ENCODE measurements around the gene LCE1E.

Gene LCE1E

DNA sequence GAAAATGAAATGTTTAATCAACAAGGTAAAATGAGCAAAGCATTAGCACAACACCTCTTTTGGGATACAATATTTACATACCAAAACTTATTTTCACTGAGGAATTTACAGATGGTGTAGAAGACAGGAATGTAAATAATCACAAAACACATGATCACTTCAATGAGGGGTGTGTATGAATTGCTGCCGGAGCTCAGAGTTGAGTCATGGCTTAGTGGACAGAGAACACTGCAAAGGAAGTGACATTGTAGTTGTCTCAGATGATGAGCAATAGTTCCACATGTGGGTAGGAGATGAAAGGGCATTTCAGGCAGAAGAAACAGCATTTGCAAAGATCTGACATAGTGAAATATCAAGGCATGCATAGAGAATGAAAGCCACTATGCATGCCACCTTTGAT, 33.8 kb upstream of the LCE1E start:
- no peak overlapping the region for H3K27ac ChIP-seq
- H3K9ac ChIP-seq (ENCODE audit: insufficient read length) = no peak overlapping the region
- DNase-seq (ENCODE audit: low read depth, low spot score) = no peak
- H3K4me3 ChIP-seq = no peak overlapping the region
- TF ChIP-seq FOXP2 (optimal IDR thresholded peaks at IDR 0.05; ENCODE audit: control extremely low read depth, extremely low read length, insufficient read depth) (no peak), POLR2AphosphoS5 (IDR thresholded peaks at IDR 0.05; ENCODE audit: borderline replicate concordance, low read depth, low read length) (no peak), EZH2 (IDR thresholded peaks at IDR 0.05) (no peak)
- no peaks in the 10 kb centered on the region for H3K36me3 ChIP-seq (ENCODE audit: insufficient read depth, low read length)
- no peaks in the 10 kb centered on the region for H3K9me3 ChIP-seq (ENCODE audit: low read depth, low read length)

DNA sequence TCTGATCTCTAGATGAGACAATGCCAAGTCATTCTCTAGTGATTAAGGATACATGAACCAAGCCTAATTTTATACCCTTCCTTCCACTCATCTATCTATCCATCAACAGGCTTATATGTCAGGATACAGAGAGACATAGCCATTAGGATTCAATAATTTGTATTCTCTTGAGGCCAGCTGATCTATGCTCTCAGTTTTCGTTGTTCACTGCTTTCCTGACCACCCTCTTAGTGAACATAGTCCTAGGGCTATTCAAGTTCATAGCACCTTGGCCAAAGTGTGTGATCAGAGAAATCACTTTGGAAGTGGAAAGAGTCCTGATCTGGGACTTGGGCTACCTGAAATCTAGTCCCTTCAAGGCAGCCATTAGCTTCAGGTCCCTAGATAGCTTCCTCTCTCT, 32.5 kb upstream of the LCE1E start:
- DNase-seq (ENCODE audit: low read depth, low spot score) = no peak
- H3K9ac ChIP-seq (ENCODE audit: insufficient read length) = no peak overlapping the region
- H3K27ac ChIP-seq = no peak overlapping the region
- no peak overlapping the region for H3K4me3 ChIP-seq
- no peaks in the 10 kb centered on the region for H3K36me3 ChIP-seq (ENCODE audit: insufficient read depth, low read length)
- TF ChIP-seq FOXP2 (optimal IDR thresholded peaks at IDR 0.05; ENCODE audit: control extremely low read depth, extremely low read length, insufficient read depth) (no peak), EZH2 (IDR thresholded peaks at IDR 0.05) (no peak), POLR2AphosphoS5 (IDR thresholded peaks at IDR 0.05; ENCODE audit: borderline replicate concordance, low read depth, low read length) (no peak)
- no peaks in the 10 kb centered on the region for H3K9me3 ChIP-seq (ENCODE audit: low read depth, low read length)

DNA sequence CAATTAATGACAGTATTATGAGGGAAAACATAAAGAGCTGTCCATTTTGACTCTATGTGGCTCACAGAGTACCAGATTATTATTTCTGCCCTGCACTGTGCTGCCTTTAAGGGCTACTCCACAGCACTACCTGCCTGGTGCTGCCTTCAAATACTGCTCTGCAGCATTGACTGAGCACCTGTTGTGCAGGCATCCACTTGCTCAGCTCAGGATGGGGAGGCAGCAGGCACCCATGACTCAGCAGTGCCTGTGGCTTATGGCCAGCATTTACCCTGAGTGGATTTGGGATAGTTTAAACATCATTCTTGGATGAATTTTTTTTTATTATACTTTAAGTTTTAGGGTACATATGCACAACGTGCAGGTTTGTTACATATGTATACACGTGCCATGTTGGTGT, 29.2 kb upstream of the LCE1E start:
- H3K9me3 ChIP-seq (ENCODE audit: low read depth, low read length) = no peaks in the 10 kb centered on the region
- no peak overlapping the region for H3K4me3 ChIP-seq
- no peak for TF ChIP-seq FOXP2 (optimal IDR thresholded peaks at IDR 0.05; ENCODE audit: control extremely low read depth, extremely low read length, insufficient read depth)
- TF ChIP-seq POLR2AphosphoS5 (IDR thresholded peaks at IDR 0.05; ENCODE audit: borderline replicate concordance, low read depth, low read length) = no peak
- TF ChIP-seq EZH2 (IDR thresholded peaks at IDR 0.05) = no peak
- no peak overlapping the region for H3K27ac ChIP-seq
- H3K36me3 ChIP-seq (ENCODE audit: insufficient read depth, low read length) = no peaks in the 10 kb centered on the region
- H3K9ac ChIP-seq (ENCODE audit: insufficient read length) = no peak overlapping the region
- no peak for DNase-seq (ENCODE audit: low read depth, low spot score)

DNA sequence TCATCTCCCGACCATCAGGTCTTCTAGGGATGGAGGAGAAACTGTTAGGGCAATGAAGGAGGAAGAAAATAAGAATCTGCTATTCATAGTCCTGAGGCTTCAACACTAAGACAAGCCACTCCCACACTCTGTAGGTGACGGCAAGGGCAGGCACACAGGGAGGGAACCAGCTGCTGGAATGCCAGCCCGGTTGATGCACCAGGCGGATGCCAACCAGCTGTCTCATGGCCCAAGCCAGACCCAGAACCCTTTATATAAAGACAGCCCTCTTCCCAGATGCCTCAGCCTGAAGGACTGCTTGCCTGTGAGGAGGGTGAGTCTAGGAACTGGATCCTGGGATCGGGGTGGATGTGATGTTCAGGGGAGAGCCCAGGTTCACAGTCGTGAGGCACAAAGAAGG, 28.3 kb upstream of the LCE1E start, which contains the start of gene KPRP:
TSS of gene KPRP (plus strand) at position 279 of the 400 bp plus-strand sequence. CDS start 1,564 bp downstream, outside the sequence.
- Histone ChIP-seq H3K9ac (ENCODE audit: insufficient read length) (no peak within 1 kb of the TSS), H3K36me3 (ENCODE audit: insufficient read depth, low read length) (no peaks in the 10 kb centered on the region), H3K27ac (no peak within 1 kb of the TSS), H3K4me3 (no peak within 1 kb of the TSS), H3K9me3 (ENCODE audit: low read depth, low read length) (no peaks in the 10 kb centered on the region)
- TF ChIP-seq EZH2 (IDR thresholded peaks at IDR 0.05) = no peak
- no peak for TF ChIP-seq POLR2AphosphoS5 (IDR thresholded peaks at IDR 0.05; ENCODE audit: borderline replicate concordance, low read depth, low read length)
- TF ChIP-seq FOXP2 (optimal IDR thresholded peaks at IDR 0.05; ENCODE audit: control extremely low read depth, extremely low read length, insufficient read depth) = no peak
- DNase-seq (ENCODE audit: low read depth, low spot score) = no peak

DNA sequence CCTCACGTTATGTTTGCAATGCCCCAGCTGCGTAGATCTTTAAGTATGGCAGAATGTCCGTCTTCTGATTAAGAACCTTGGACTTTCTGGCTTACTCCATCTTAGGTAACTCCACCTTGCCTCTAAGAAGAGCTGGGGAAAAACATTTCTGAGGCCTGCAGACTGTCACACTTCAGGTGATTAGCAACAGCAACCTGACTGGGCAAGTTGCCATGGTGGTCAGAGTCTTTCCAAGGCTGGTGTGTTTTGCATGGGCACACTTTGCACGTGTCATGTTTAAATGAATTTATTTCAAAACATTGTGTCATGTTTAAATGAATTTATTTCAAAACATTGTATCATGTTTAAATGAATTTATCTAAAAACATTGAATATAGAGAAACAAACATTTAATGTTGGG, 27.4 kb upstream of the LCE1E start:
- no peaks in the 10 kb centered on the region for H3K36me3 ChIP-seq (ENCODE audit: insufficient read depth, low read length)
- no peak overlapping the region for H3K4me3 ChIP-seq
- no peak overlapping the region for H3K27ac ChIP-seq
- DNase-seq (ENCODE audit: low read depth, low spot score) = no peak
- TF ChIP-seq FOXP2 (optimal IDR thresholded peaks at IDR 0.05; ENCODE audit: control extremely low read depth, extremely low read length, insufficient read depth) = no peak
- TF ChIP-seq EZH2 (IDR thresholded peaks at IDR 0.05) = no peak
- no peak for TF ChIP-seq POLR2AphosphoS5 (IDR thresholded peaks at IDR 0.05; ENCODE audit: borderline replicate concordance, low read depth, low read length)
- no peak overlapping the region for H3K9ac ChIP-seq (ENCODE audit: insufficient read length)
- H3K9me3 ChIP-seq (ENCODE audit: low read depth, low read length) = no peaks in the 10 kb centered on the region

DNA sequence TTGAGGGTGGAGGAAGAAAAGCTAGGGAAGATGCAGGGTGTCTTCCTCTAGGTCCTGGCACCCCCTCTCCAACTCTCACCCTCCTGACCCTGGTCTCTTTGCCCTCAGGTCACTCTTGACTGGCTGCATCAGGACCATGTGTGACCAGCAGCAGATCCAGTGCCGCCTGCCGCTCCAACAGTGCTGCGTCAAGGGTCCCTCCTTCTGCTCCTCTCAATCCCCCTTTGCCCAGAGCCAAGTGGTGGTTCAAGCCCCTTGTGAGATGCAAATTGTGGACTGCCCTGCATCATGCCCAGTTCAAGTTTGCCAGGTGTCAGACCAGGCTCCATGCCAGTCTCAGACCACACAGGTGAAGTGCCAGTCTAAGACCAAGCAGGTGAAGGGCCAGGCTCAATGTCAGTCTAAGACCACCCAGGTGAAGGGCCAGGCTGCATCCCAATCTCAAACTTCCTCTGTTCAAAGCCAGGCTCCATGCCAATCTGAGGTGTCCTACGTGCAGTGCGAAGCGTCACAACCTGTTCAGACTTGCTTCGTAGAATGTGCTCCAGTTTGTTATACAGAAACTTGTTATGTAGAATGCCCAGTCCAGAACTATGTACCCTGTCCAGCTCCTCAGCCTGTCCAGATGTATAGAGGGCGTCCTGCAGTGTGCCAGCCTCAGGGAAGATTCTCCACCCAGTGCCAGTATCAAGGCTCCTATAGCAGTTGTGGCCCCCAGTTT, 26.4 kb upstream of the LCE1E start:
- no peak overlapping the region for H3K4me3 ChIP-seq
- no peak overlapping the region for H3K9ac ChIP-seq (ENCODE audit: insufficient read length)
- no peak overlapping the region for H3K27ac ChIP-seq
- TF ChIP-seq POLR2AphosphoS5 (IDR thresholded peaks at IDR 0.05; ENCODE audit: borderline replicate concordance, low read depth, low read length) (no peak), EZH2 (IDR thresholded peaks at IDR 0.05) (no peak), FOXP2 (optimal IDR thresholded peaks at IDR 0.05; ENCODE audit: control extremely low read depth, extremely low read length, insufficient read depth) (no peak)
- H3K36me3 ChIP-seq (ENCODE audit: insufficient read depth, low read length) = no peaks in the 10 kb centered on the region
- no peak for DNase-seq (ENCODE audit: low read depth, low spot score)
- H3K9me3 ChIP-seq (ENCODE audit: low read depth, low read length) = no peaks in the 10 kb centered on the region

DNA sequence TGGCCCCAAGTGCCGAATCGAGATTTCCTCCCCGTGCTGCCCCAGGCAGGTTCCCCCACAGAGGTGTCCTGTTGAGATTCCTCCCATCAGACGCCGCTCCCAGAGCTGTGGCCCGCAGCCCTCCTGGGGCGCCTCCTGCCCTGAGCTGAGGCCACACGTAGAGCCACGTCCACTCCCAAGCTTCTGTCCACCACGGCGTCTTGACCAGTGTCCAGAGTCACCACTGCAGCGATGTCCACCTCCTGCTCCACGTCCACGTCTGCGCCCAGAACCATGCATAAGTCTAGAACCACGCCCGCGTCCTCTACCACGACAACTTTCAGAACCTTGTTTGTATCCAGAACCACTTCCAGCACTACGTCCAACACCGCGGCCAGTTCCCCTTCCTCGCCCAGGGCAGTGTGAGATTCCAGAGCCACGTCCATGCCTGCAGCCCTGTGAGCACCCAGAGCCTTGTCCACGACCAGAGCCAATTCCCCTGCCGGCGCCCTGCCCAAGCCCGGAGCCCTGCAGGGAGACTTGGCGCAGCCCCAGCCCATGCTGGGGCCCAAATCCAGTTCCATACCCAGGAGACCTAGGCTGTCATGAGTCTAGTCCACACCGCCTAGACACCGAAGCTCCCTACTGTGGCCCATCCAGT, 25.4 kb upstream of the LCE1E start:
- no peak for TF ChIP-seq POLR2AphosphoS5 (IDR thresholded peaks at IDR 0.05; ENCODE audit: borderline replicate concordance, low read depth, low read length)
- no peak for TF ChIP-seq EZH2 (IDR thresholded peaks at IDR 0.05)
- TF ChIP-seq FOXP2 (optimal IDR thresholded peaks at IDR 0.05; ENCODE audit: control extremely low read depth, extremely low read length, insufficient read depth) = no peak
- H3K9ac ChIP-seq (ENCODE audit: insufficient read length) = no peak overlapping the region
- H3K27ac ChIP-seq = no peak overlapping the region
- H3K9me3 ChIP-seq (ENCODE audit: low read depth, low read length) = no peaks in the 10 kb centered on the region
- H3K4me3 ChIP-seq = no peak overlapping the region
- H3K36me3 ChIP-seq (ENCODE audit: insufficient read depth, low read length) = no peaks in the 10 kb centered on the region
- DNase-seq (ENCODE audit: low read depth, low spot score) = no peak

DNA sequence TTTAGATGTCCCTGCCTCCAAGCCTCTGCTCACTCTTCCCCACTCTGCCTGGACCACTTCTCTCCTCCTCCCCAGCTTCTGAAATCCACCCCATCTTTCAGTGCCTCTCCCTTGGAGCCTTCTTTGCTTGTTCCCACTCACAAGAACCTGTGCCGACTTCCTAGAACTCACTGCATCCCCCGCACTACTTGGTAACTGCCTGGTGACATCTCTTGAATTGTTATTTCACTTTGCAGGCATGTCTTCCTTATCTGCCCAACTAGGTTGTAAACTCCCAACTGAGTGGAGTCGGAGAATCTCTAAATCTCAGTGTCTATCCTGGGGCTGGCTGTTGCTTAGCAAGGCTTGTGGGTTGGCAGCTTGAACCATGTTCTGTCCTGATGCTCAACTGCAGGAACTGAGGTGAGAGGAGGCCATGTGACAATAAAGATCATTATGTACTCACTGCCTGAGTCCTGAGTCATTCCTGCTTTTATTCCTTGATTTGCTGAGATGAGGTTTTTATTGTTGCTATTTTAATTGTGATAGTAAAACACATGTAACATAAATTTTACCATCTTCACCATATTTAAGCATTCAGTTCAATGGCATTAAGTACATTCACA, 24.3 kb upstream of the LCE1E start:
- no peak for DNase-seq (ENCODE audit: low read depth, low spot score)
- TF ChIP-seq FOXP2 (optimal IDR thresholded peaks at IDR 0.05; ENCODE audit: control extremely low read depth, extremely low read length, insufficient read depth) (no peak), EZH2 (IDR thresholded peaks at IDR 0.05) (no peak), POLR2AphosphoS5 (IDR thresholded peaks at IDR 0.05; ENCODE audit: borderline replicate concordance, low read depth, low read length) (no peak)
- H3K36me3 ChIP-seq (ENCODE audit: insufficient read depth, low read length) = no peaks in the 10 kb centered on the region
- no peak overlapping the region for H3K27ac ChIP-seq
- H3K4me3 ChIP-seq = no peak overlapping the region
- no peaks in the 10 kb centered on the region for H3K9me3 ChIP-seq (ENCODE audit: low read depth, low read length)
- no peak overlapping the region for H3K9ac ChIP-seq (ENCODE audit: insufficient read length)

Data from SK-N-MC (cell line).